Transverse colon (tissue), 3 donors: ENCODE measurements around the gene AP2S1.

Experiments
- EP300 ChIP-seq: sonication (generic); formaldehyde crosslinking; IDR thresholded peaks from one replicate; pipeline ENCODE4 v1.6.1; 2017; ENCODE audit warnings: antibody characterized with exemption, low read depth
- POLR2A ChIP-seq: fragments of 450-650 bp; IDR thresholded peaks from one replicate; pipeline ENCODE4 v1.6.1; 2016; ENCODE audit warnings: antibody characterized with exemption, mild to moderate bottlenecking, moderate library complexity
- TF ChIP-seq, protein P1 (sequence below), 5 experiments: fragments of 200-600 bp in 3 of 5; fragments of 450-650 bp in 2 of 5; sonication (generic) in 3 of 5; IDR thresholded peaks; 1 replicate in 2 of 5; 2 replicates in 3 of 5; pipeline ENCODE4 v1.5.1; 2016 to 2017; ENCODE audit warnings: antibody characterized with exemption in 5 of 5, inconsistent platforms in 3 of 5, mild to moderate bottlenecking in 2 of 5, moderate library complexity in 1 of 5

DNA sequence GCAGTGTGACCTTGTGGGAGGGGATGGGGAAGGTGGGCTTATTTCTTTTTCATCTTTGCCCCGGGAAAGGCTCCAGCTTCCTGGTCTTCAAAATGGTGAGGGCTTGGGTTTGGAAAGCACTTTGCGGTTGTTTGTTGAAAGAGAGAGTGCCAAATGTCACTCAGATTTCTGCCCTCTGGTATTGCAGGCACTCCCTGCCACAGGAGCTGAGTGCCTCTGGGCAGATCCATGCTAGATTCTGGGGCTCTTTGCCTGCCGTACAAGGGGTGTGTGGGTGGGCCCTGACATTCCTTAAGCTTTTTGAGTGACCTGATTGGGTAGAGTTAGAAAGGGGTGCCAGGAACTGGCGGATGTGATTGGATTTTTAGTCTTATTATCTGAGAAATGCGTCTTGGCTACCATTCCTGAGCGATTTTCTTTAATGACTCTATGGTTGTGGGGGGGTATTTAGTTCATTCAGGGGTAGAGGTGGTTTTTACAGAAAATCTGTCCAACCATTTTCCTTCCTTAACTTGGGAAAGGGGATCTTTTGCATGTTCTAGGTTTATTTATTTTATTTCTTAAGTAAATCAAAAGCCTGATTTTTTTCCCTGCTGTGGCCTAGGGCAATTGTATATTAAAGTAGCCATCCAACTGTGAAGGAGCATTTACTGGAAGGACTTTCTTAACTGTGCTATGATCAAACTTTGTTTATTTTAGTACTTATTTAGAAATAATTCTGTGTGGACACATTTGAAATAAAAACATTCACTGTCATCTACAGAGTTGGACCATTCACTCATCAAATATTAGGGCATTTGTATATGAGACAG, 13.4 kb upstream of the AP2S1 start:
- TF ChIP-seq, protein P1, sequence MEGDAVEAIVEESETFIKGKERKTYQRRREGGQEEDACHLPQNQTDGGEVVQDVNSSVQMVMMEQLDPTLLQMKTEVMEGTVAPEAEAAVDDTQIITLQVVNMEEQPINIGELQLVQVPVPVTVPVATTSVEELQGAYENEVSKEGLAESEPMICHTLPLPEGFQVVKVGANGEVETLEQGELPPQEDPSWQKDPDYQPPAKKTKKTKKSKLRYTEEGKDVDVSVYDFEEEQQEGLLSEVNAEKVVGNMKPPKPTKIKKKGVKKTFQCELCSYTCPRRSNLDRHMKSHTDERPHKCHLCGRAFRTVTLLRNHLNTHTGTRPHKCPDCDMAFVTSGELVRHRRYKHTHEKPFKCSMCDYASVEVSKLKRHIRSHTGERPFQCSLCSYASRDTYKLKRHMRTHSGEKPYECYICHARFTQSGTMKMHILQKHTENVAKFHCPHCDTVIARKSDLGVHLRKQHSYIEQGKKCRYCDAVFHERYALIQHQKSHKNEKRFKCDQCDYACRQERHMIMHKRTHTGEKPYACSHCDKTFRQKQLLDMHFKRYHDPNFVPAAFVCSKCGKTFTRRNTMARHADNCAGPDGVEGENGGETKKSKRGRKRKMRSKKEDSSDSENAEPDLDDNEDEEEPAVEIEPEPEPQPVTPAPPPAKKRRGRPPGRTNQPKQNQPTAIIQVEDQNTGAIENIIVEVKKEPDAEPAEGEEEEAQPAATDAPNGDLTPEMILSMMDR (IDR thresholded peaks at IDR 0.05) = no peak
- TF ChIP-seq POLR2A (no peak), EP300 (no peak)
